Esophagus squamous epithelium (tissue), 5 donors: ENCODE measurements around the gene HNRNPUL2. TPM values are rescaled to one million over a fixed set of nuclear protein-coding genes. Genes with fewer than 3 reads are reported as not detected.

Experiments used
- DNase-seq: peaks from one replicate; lab custom pipeline; 2025; lab: John Stamatoyannopoulos, UW
- H3K27ac ChIP-seq, 4 donors: fragments of 200-600 bp; sonication (generic); one replicate each; pipeline ENCODE4 v1.5.1; 2016 to 2019; ENCODE audit warnings: mild to moderate bottlenecking in 1 of 4
- H3K27me3 ChIP-seq, 4 donors: fragments of 200-600 bp; sonication (generic); 1 replicate in 3 of 4; 2 replicates in 1 of 4; pipeline versions ENCODE4 v1.5.1 to v1.6.0; 2017 to 2021; ENCODE audit warnings: antibody characterized with exemption in 1 of 4
- H3K36me3 ChIP-seq, 3 donors: fragments of 200-600 bp; sonication (generic); one replicate each; pipeline ENCODE4 v1.5.1; 2016 to 2019
- H3K4me1 ChIP-seq, 3 donors: fragments of 200-600 bp; sonication (generic); one replicate each; pipeline ENCODE4 v1.5.1; 2017 to 2019
- H3K4me3 ChIP-seq, 4 donors: fragments of 200-600 bp; sonication (generic); 1 replicate in 3 of 4; 2 replicates in 1 of 4; pipeline ENCODE4 v1.5.1; 2016 to 2019; ENCODE audit warnings: mild to moderate bottlenecking in 2 of 4, moderate library complexity in 1 of 4
- H3K9me3 ChIP-seq, 3 donors: fragments of 200-600 bp; sonication (generic); one replicate each; pipeline ENCODE4 v1.5.1; 2016 to 2019
- CTCF ChIP-seq, 6 experiments: fragments of 450-650 bp in 4 of 6; fragments of 200-600 bp in 2 of 6; sonication (generic) in 2 of 6; IDR thresholded peaks; one replicate each; pipeline ENCODE4 v1.5.1; 2016 to 2019; ENCODE audit warnings: antibody characterized with exemption in 6 of 6, mild to moderate bottlenecking in 4 of 6, moderate library complexity in 4 of 6
- POLR2A ChIP-seq, 4 donors: fragments of 450-650 bp; IDR thresholded peaks; one replicate each; pipeline ENCODE4 v1.6.1; 2017; ENCODE audit warnings: antibody characterized with exemption in 4 of 4, mild to moderate bottlenecking in 4 of 4, moderate library complexity in 3 of 4
- WGBS, 2 donors: methylation state at CpG; one replicate each; pipeline ENCODE4 v1.1.5; 2018; 5-methylcytosine and 5-hydroxymethylcytosine counted together
- intact Hi-C: fragments of 100-400 bp; cut with DNase I; formaldehyde crosslinking; loops from one replicate; pipeline ENCODE4 v1.15.0; 2022
- total RNA-seq, 4 donors: library from RNA; depleted of rRNA; stranded (reverse); fragments of >200 nt; gene quantifications; one replicate each; pipeline ENCODE4 v1.1.0, GENCODE V29; 2016
- donor health status: DM: yes; HTN: yes; CAD: no.

The HNRNPUL2 gene
- total RNA-seq, 4 donors from 2014 or later: 14.4 to 33.0 (median 26.4) TPM

- Histone ChIP-seq H3K9me3 (no peaks in the 10 kb centered on the region), H3K27me3 (no peaks in the 10 kb centered on the region), H3K27ac (no peak overlapping the region), H3K36me3 (peaks cover 58 to 99% (median 72%) of the 10 kb centered on the region in 3 donors), H3K4me3 (no peak overlapping the region), H3K4me1 (peaks cover 4 to 57% (median 6%) of the 10 kb centered on the region in 3 donors)
- DNase-seq: no peak
- no peak for TF ChIP-seq POLR2A (IDR thresholded peaks at IDR 0.05)
- no peak for TF ChIP-seq CTCF (IDR thresholded peaks at IDR 0.05)
- intact Hi-C loops: no loop called here
- WGBS, 2 donors: 65 to 90% methylated on average over 2 of the region's 2 CpGs
Measured at GRCh38 chr11:62719302-62719978, 7.8 kb downstream of the HNRNPUL2 start.

GRCh38 chr11:62716816-62717215, 10.4 kb downstream of the HNRNPUL2 start:
- DNase-seq: no peak
- WGBS, 2 donors: 59 to 62% methylated on average over 10 to 11 of the region's 11 CpGs

GRCh38 chr11:62716206-62716605, 11.1 kb downstream of the HNRNPUL2 start:
- intact Hi-C loops: no loop called here
- H3K4me3 ChIP-seq: no peak overlapping the region

More at GRCh38 chr11:62716816-62717215, 10.4 kb downstream of the HNRNPUL2 start:
- Histone ChIP-seq H3K36me3 (peaks cover 41 to 100% (median 60%) of the 10 kb centered on the region in 3 donors), H3K27ac (peak overlapping the region in 3 of 4 donors; percentile 9 to 25 (median 22)), H3K4me3 (no peak overlapping the region), H3K27me3 (no peaks in the 10 kb centered on the region), H3K9me3 (no peaks in the 10 kb centered on the region), H3K4me1 (peaks cover 0 to 44% (median 0%) of the 10 kb centered on the region in 3 donors)
- TF ChIP-seq POLR2A (IDR thresholded peaks at IDR 0.05) (no peak), CTCF (IDR thresholded peaks at IDR 0.05) (no peak)
- intact Hi-C loops: no loop called here

GRCh38 chr11:62715150-62716130, 11.8 kb downstream of the HNRNPUL2 start:
- no peak overlapping the region for H3K27ac ChIP-seq
- peaks cover 31 to 100% (median 48%) of the 10 kb centered on the region in 3 donors for H3K36me3 ChIP-seq
- intact Hi-C loops: no loop called here
- peaks cover 0 to 43% (median 2%) of the 10 kb centered on the region in 3 donors for H3K4me1 ChIP-seq
- WGBS, 2 donors: 82 to 89% methylated on average over 18 of the region's 24 CpGs
- no peaks in the 10 kb centered on the region for H3K9me3 ChIP-seq
- H3K27me3 ChIP-seq: no peaks in the 10 kb centered on the region
- no peak for DNase-seq
- no peak overlapping the region for H3K4me3 ChIP-seq
- TF ChIP-seq POLR2A (IDR thresholded peaks at IDR 0.05) (no peak), CTCF (IDR thresholded peaks at IDR 0.05) (no peak)

More at GRCh38 chr11:62716206-62716605, 11.1 kb downstream of the HNRNPUL2 start:
- Histone ChIP-seq H3K36me3 (peaks cover 36 to 100% (median 55%) of the 10 kb centered on the region in 3 donors), H3K27ac (peak overlapping the region in 1 of 4 donors; percentile 9), H3K9me3 (no peaks in the 10 kb centered on the region), H3K27me3 (no peaks in the 10 kb centered on the region), H3K4me1 (peaks cover 0 to 39% (median 0%) of the 10 kb centered on the region in 3 donors)
- WGBS, 2 donors: 90 to 95% methylated on average over 5 of the region's 5 CpGs
- TF ChIP-seq CTCF (IDR thresholded peaks at IDR 0.05): no peak
- TF ChIP-seq POLR2A (IDR thresholded peaks at IDR 0.05): no peak
- DNase-seq: no peak
